ENCODE measurements around the gene CTNNA3.

CTNNA3 gene

DNA sequence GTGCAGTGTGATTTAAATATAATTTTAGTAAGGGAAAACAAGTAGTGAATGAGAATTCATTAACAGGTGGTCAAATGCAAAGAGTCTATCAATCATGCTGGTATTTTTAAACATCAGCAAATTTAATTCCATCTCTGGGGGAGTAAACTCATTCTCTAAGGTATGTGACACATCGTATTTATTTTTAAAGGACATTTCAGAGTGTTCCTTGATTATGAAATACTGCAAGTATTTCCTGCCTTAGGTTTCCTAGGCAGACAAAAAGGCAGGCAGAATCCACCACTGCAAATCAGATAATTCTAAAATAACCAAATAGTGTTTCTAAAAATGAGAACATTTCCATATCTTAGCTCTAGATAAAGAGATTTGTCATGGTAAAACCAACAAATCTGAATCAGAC is 576.3 kb downstream of the CTNNA3 start:
- H3K4me3 ChIP-seq (ENCODE audit: severe bottlenecking): no peak overlapping the region
- no peak for TF ChIP-seq CTCF (IDR thresholded peaks at IDR 0.05; ENCODE audit: poor library complexity, severe bottlenecking)
- no peaks in the 10 kb centered on the region for H3K36me3 ChIP-seq (ENCODE audit: low read depth)
- ATAC-seq (ENCODE audit: low read depth): no peak
- peaks cover 18% of the 10 kb centered on the region for H3K27me3 ChIP-seq (ENCODE audit: insufficient read depth, poor library complexity, severe bottlenecking)
- H3K27ac ChIP-seq (ENCODE audit: poor library complexity, severe bottlenecking): no peak overlapping the region
- H3K9me3 ChIP-seq (ENCODE audit: severe bottlenecking): no peaks in the 10 kb centered on the region
- no peak for DNase-seq (ENCODE audit: low spot score)
- peaks cover 8% of the 10 kb centered on the region for H3K4me1 ChIP-seq (ENCODE audit: insufficient read depth, poor library complexity, severe bottlenecking)

- H3K4me3 ChIP-seq (ENCODE audit: severe bottlenecking): no peak overlapping the region
- H3K36me3 ChIP-seq (ENCODE audit: low read depth): no peaks in the 10 kb centered on the region
- peaks cover 8% of the 10 kb centered on the region for H3K4me1 ChIP-seq (ENCODE audit: insufficient read depth, poor library complexity, severe bottlenecking)
- ATAC-seq (ENCODE audit: low read depth): peak; percentile 87
- no peaks in the 10 kb centered on the region for H3K9me3 ChIP-seq (ENCODE audit: severe bottlenecking)
- H3K27ac ChIP-seq (ENCODE audit: poor library complexity, severe bottlenecking): no peak overlapping the region
- DNase-seq (ENCODE audit: low spot score): no peak
- no peak for TF ChIP-seq CTCF (IDR thresholded peaks at IDR 0.05; ENCODE audit: poor library complexity, severe bottlenecking)
- H3K27me3 ChIP-seq (ENCODE audit: insufficient read depth, poor library complexity, severe bottlenecking): peaks cover 15% of the 10 kb centered on the region
Observed at GRCh38 chr10:67115972-67116371, 580.0 kb downstream of the CTNNA3 start.

GRCh38 chr10:67114945-67115344 is 581.0 kb downstream of the CTNNA3 start:
- DNase-seq (ENCODE audit: low spot score) (no peak), ATAC-seq (ENCODE audit: low read depth) (no peak)
- no peak overlapping the region for H3K4me3 ChIP-seq (ENCODE audit: severe bottlenecking)
- H3K27ac ChIP-seq (ENCODE audit: poor library complexity, severe bottlenecking): no peak overlapping the region
- no peaks in the 10 kb centered on the region for H3K36me3 ChIP-seq (ENCODE audit: low read depth)
- no peaks in the 10 kb centered on the region for H3K9me3 ChIP-seq (ENCODE audit: severe bottlenecking)
- no peak for TF ChIP-seq CTCF (IDR thresholded peaks at IDR 0.05; ENCODE audit: poor library complexity, severe bottlenecking)
- peaks cover 6% of the 10 kb centered on the region for H3K27me3 ChIP-seq (ENCODE audit: insufficient read depth, poor library complexity, severe bottlenecking)
- H3K4me1 ChIP-seq (ENCODE audit: insufficient read depth, poor library complexity, severe bottlenecking): peaks cover 8% of the 10 kb centered on the region

- Histone ChIP-seq H3K27ac (ENCODE audit: poor library complexity, severe bottlenecking) (no peak overlapping the region), H3K9me3 (ENCODE audit: severe bottlenecking) (no peaks in the 10 kb centered on the region), H3K4me1 (ENCODE audit: insufficient read depth, poor library complexity, severe bottlenecking) (peaks cover 8% of the 10 kb centered on the region), H3K4me3 (ENCODE audit: severe bottlenecking) (no peak overlapping the region), H3K27me3 (ENCODE audit: insufficient read depth, poor library complexity, severe bottlenecking) (no peaks in the 10 kb centered on the region), H3K36me3 (ENCODE audit: low read depth) (no peaks in the 10 kb centered on the region)
- ATAC-seq (ENCODE audit: low read depth): no peak
- no peak for DNase-seq (ENCODE audit: low spot score)
- TF ChIP-seq CTCF (IDR thresholded peaks at IDR 0.05; ENCODE audit: poor library complexity, severe bottlenecking): no peak
Observed at GRCh38 chr10:67112765-67113164, 583.2 kb downstream of the CTNNA3 start.

- Histone ChIP-seq H3K27ac (ENCODE audit: poor library complexity, severe bottlenecking) (no peak overlapping the region), H3K4me1 (ENCODE audit: insufficient read depth, poor library complexity, severe bottlenecking) (no peaks in the 10 kb centered on the region), H3K27me3 (ENCODE audit: insufficient read depth, poor library complexity, severe bottlenecking) (no peaks in the 10 kb centered on the region), H3K4me3 (ENCODE audit: severe bottlenecking) (no peak overlapping the region), H3K36me3 (ENCODE audit: low read depth) (no peaks in the 10 kb centered on the region), H3K9me3 (ENCODE audit: severe bottlenecking) (no peaks in the 10 kb centered on the region)
- TF ChIP-seq CTCF (IDR thresholded peaks at IDR 0.05; ENCODE audit: poor library complexity, severe bottlenecking): no peak
- ATAC-seq (ENCODE audit: low read depth) (no peak), DNase-seq (ENCODE audit: low spot score) (no peak)
Observed at GRCh38 chr10:67110286-67110685, 585.7 kb downstream of the CTNNA3 start.
